A549 treated with Mapracorat at 1 μM for 4 hours (cell line): ENCODE results near the gene SRF. TPM values are rescaled to one million over a fixed set of nuclear protein-coding genes. Genes with fewer than 3 reads are reported as not detected.

ENCODE experiments used
- total RNA-seq: library from RNA; stranded (reverse); fragments of 200-300 nt; extraction: Qiagen RNA extraction; gene quantifications from 5 replicates; pipeline ENCODE4 v1.2.3, GENCODE V29; 2022

The SRF gene
- total RNA-seq: 12.3 to 16.9 TPM (median 16.1 TPM) in 5 replicates

GRCh38 chr6:43170931-43171706 lies at the start of gene SRF:
SRF (plus strand) TSS chr6:43171269; CDS start chr6:43171657, 388 bp downstream.

GRCh38 chr6:43181942-43182860 lies 11.1 kb downstream of the SRF start, which contains the start of gene CUL9:
CUL9 (plus strand) TSS chr6:43182196; CDS start chr6:43184311, 2,115 bp downstream.

DNA sequence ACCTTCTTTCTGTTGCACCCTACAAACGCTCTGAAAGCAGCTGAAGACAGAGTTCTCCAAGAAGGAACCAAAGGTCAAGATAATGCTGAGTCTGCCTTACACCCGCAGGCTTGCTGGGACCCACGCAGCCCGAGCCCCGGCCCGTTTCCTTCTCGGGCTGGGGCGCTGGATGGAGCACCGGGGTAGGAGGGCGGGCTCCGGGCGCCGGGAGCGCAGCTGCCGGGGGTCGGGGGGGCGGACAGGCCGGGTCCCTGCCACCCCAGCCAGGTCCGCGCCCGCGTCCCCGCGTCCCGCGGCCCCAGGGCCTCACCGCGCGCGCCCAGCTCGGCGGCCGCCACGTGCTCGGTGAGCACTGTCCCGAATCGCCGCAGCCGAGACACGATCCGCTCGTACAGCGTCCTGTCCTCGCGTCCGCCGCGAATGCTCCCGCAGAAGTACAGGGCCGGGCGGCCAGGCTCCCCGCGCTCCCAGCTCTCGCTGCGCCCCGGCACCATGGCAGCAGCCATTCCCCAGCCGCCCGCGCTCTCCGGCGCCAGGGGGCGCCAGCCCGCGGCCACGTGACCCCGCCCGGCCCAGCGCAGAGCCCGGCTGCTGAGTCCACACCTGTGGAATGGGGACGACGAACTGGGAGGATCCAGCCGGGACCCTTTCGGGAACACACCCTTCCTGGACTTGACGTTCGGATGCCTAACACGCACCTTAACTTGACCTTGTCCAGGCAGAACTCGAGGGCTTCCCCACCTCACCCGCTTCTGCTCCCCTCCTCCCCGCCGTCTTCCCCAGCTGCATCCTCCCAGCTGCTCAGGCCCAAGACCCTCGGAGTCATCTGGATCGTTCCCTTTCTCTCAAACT lies 58.1 kb downstream of the SRF start, which contains the start of gene DNPH1:
TSS of gene DNPH1 (minus strand) at position 531 of the 852 bp plus-strand sequence. CDS start at position 506, 25 bp downstream.

Other genes starting within 250 kb of the SRF start
- gene CNPY3, start 241.8 kb upstream of the SRF start, total RNA-seq: 35.8 to 45.4 TPM (median 42.7 TPM) in 5 replicates
- gene GNMT, start 210.5 kb upstream of the SRF start, total RNA-seq: 0.22 to 0.30 TPM in 2 of 5 replicates, not detected in the others
- 5.1 to 9.3 TPM (median 8.6 TPM) in 5 replicates for gene PEX6, start 192.1 kb upstream of the SRF start, total RNA-seq
- gene PPP2R5D, start 186.7 kb upstream of the SRF start, total RNA-seq: 23.1 to 26.5 TPM (median 25.1 TPM) in 5 replicates
- 88.1 to 96.0 TPM (median 92.0 TPM) in 5 replicates for gene MEA1, start 157.3 kb upstream of the SRF start, total RNA-seq
- gene KLHDC3, start 157.0 kb upstream of the SRF start, total RNA-seq: 24.6 to 28.7 TPM (median 26.6 TPM) in 5 replicates
- 67.5 to 78.6 TPM (median 72.7 TPM) in 5 replicates for gene RRP36, start 149.6 kb upstream of the SRF start, total RNA-seq
- gene CUL7, start 117.4 kb upstream of the SRF start, total RNA-seq: 6.2 to 9.1 TPM (median 7.2 TPM) in 5 replicates
- gene MRPL2, start 111.8 kb upstream of the SRF start, total RNA-seq: 55.1 to 64.6 TPM (median 59.6 TPM) in 5 replicates
- 5.0 to 7.7 TPM (median 7.0 TPM) in 5 replicates for gene KLC4, start 111.6 kb upstream of the SRF start, total RNA-seq
- gene PTK7, start 95.0 kb upstream of the SRF start, total RNA-seq: 3.9 to 5.8 TPM (median 4.8 TPM) in 5 replicates
- 7.2 to 12.6 TPM (median 7.9 TPM) in 5 replicates for gene CUL9, start 10.9 kb downstream of the SRF start, total RNA-seq
- 72.7 to 108 TPM (median 97.1 TPM) in 5 replicates for gene DNPH1, start 58.2 kb downstream of the SRF start, total RNA-seq
- 0.02 to 0.07 TPM (median 0.04 TPM) in 5 replicates for gene TTBK1, start 72.2 kb downstream of the SRF start, total RNA-seq
- not detected in 5 replicates for gene SLC22A7, start 127.0 kb downstream of the SRF start, total RNA-seq
- gene CRIP3, start 137.6 kb downstream of the SRF start, total RNA-seq: 0.39 to 0.51 TPM (median 0.43 TPM) in 5 replicates
- 3.6 to 5.1 TPM (median 5.0 TPM) in 5 replicates for gene ZNF318, start 198.4 kb downstream of the SRF start, total RNA-seq